Myocyte (in vitro differentiated cells): ENCODE data around the gene UGGT1. TPM values are rescaled to one million over a fixed set of nuclear protein-coding genes. Genes with fewer than 3 reads are reported as not detected.
"Not testable (repeated sequence)": the region's sequence is repeated elsewhere in the genome, so short reads cannot be mapped to it uniquely, and the experiment has no call there.

Experiments
- DNase-seq: peaks from one replicate; pipeline ENCODE4 v3.0.0-alpha.2; 2012; ENCODE audit warnings: low read depth
- total RNA-seq: library from RNA; depleted of rRNA; stranded (reverse); fragments of >200 nt; gene quantifications from 2 replicates; pipeline ENCODE4 v1.2.3, GENCODE V29; 2014

Gene UGGT1
- total RNA-seq, 1 donor from 2014 or later: 82.5 TPM

DNA sequence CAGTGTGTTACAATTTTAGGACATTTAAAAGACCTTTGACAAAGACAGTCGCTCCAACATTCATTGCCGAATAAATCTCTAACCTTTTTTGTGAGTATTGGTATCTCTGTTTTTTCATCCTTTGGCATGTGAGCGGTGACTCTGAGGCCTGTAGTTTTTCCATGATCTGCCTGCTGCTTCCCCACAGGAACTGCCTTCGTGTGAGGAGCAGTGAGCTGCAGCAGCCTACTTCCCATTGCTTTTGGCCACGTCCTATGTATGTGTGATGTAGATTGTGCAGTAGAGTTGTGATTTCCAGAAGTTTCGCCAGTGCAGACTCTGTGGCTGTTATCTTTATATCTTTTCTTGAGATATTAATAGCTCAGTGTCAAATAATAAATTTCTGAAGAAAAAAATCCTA is 79.8 kb downstream of the UGGT1 start:
- DNase-seq: no peak

DNA sequence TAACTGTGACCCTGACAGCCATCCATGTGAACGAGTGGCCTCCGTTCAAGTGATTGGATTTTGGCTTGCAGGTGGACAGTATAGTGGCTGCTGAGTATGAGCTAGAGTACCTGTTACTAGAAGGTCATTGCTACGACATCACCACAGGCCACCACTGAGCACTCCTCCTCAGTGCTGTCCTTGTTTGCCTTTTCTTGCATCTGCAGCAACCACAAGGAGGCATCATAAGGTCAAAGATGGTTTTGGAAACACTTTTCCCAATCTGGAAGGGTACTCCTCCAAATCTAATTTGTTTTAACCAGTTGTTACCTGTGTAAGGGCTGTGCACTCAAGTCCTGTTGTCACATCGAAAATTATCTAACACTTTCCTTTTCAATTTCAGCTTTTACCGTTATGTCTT is 81.2 kb downstream of the UGGT1 start:
- DNase-seq: peak; percentile 19

DNA sequence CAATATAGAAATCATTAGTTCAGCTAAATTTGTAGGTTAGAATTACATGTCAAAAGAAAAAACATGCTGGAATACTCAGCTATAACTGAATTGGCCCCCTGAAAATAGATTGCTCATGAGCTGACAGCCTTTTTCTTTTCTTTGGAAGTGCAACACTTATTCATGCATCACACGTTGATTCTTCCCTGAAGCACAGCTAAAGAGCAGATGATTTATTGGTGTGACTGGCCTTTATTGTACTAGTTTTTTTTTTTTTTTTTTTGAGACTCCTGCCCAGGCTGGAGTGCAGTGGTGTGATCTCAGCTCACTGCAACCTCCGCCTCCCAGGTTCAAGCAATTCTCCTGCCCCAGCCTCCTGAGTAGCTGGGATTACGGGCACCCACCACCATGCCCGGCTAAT is 83.1 kb downstream of the UGGT1 start:
- DNase-seq: not testable (repeated sequence)

DNA sequence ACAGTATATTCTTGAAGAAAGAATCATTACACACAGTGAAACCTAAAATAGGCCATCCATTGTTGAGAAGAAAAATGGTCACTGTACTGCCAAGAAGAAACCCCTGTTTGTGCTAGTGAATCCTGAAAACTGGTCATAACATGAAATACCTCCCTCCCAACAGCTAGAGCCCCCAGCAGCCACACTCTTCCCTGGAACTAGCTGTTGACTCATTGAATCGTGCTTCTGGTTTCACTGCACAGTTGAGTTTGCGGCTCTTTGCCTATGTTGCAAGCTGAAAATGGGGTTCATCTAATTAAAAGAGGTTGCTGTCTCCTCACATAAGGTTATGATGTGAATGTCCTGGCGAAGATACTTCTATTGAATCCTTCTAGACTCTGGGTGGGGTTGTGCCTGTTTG is 86.3 kb downstream of the UGGT1 start:
- no peak for DNase-seq

DNA sequence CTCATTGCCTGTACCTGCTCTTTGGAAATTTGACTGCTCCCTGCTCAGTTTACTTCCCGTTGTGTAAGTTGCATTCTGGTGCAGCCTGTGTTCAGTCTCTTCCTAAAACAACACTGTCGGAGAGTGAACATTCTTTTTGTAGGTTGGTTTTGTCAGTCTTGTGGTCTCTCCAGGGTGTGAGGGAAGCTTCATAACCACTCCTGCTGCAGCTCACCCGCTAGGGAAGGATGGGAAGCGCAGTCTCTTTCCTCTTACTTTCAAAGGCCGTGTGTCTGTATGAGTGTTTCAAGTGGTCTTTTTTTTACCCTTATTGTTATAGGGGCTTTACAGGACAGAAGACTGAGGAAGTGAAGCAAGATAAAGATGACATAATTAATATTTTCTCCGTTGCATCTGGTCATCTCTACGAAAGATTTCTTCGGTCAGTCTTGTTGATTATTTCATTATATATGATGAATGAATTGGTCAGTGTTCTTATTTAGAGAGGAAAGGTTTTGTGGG is 87.2 kb downstream of the UGGT1 start:
- DNase-seq: no peak

DNA sequence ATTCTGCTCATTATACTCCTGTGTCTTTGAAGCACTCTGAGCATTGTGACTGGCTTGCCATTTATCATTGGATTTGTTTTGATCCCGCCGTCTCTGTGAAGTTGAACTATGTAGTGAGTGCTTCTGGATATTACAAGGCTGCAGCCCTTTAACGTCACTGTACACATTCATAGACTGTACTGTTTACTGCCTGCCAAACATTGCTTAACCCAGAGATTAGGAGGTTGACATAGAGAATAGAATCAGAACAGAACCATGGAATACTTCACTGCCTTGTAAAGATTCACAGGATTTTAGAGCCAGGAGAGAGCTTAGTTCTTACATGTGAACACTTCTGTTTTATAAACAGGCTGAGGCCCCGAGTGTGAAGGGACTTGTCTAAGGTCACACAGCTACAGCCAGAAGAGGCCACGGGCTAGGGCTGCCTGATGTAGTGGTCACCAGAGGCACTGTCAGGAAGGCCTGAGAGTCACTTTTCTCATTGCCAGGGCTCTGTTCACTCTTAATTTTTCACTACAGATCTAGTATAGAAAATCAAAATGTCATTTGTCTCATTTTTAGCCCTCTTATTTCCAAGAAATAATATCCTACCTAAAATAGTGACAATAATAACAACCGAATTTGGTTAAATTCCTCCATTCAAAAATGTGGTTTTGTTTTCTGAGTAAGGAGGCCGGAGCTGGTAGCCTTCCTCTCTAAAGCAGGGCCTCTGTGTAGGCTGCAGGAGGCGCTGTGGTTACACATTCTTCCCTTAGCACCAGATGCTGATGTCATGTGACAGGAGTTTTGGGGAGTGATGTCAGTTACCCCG is 87.9 kb downstream of the UGGT1 start:
- peak; percentile 81 for DNase-seq

DNA sequence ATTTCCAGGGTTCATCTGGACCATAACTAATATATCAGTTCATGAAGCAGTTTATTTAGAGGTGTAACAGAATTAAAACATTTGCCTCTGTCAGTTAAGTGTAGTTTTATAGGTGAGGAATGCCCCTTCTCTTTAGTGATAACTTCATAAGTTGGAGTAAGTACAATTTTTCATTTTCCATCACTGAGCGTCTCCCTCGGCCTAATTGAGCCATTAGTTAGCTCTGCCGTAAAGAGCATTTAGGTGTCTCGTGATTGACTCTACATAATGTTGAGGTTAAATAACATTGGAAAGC is 88.4 kb downstream of the UGGT1 start:
- DNase-seq: no peak

DNA sequence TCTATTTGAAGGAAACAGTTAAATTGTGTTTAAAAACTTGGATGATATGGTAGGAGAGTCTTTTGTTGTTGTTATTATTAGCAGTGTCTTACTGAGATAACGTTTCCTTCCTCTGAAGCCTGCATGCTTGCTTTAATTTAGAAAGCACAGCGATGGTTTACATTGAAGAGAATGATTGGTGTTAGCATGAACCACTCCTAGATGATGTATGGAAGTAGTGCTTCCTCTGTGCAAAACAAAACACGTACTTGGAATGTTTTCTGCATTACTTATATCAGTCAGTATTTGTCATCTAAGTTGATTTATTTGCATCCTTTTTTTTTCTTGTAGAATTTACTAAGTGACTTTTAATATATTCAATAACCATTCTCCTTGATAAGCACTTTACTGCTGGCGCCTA is 89.0 kb downstream of the UGGT1 start:
- DNase-seq: no peak

DNA sequence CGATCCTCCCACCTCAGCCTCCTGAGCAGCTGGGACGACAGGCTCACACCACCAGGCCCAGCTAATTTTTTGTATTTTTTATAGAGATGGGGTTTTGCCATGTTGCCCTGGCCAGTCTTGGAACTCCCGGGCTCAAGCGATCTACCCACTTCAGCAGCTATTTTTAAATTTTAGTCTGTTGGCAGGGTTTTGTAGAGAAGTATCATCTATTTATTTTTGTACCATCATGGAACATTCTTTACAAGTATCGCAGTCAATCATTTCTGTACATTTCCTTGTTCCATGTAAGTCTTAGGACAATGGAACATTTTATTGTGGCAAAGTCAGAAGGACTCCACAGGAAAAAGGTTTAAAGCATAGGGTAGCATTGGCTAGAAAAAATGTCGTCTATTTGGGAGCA is 94.6 kb downstream of the UGGT1 start:
- no peak for DNase-seq

DNA sequence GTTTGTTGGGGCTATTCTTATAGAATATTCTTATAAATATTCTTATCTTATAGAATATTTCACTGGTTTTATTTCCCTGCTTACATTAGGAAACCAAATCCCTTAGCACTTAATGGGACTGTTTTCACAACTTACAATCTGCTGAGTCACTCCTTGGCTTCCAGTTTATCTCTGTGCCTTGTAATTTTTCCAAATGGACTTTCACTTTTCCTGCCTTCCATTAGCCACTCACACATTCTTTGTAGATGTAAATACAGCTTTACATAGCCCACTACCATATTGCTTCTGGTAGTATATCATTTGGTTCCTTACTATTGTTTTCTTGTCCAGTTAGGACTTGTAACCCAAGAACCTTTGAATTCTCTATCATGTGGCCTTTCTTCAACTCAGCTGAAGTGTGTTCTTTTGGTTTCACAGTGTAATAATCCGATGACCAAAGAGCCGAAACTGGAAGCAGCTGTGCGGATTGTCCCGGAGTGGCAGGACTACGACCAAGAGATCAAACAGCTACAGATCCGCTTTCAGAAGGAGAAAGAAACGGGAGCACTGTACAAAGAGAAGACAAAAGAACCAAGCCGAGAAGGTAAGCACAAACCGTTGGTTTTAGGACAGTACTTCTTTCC is 96.1 kb downstream of the UGGT1 start:
- peak; percentile 91 for DNase-seq

DNA sequence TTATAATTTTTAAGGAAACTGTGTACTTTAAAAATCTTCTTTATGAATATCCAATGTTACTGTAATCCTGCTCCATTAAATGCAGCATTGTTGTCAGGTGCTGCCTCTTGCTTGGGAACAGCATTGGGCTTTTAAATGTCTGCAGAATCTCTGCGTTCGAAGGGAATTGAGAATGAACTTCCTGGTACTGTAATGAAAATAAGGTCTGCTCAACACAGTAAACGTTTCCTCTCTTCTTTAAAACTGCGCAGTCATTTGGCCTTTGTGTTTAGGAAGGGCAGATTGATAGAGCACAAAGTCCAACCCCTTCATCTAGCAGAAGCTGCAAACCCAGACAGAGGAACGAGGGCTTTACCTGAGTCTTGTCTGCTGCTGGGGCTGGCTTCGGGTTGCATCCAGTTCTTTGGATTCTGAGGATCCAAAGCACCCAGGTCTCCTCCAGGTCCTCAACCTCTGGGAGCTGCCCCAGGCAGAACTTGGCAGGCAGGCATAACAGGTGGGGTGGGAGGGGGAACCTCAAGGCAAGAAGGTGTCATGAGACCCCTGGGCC is 104.5 kb downstream of the UGGT1 start:
- no peak for DNase-seq

DNA sequence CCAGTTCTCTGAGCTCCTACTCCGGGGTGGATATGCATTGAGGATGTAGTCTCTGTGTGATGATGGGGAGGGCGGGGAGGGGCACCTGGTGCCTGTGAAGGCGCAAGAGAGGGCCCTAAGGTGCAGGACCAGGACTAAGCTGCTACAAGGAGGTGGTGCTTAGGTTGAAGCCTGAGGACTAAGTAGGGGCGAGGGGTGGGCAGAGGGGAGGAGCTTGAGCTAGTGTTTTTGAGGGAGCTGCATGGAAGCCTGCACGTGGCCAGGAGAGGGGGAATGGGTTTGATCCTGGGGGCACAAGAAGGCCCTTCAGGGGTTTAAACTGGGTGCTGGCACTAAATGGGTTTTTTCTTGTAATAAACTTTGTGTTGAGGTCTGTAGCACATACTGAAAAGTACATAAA is 105.0 kb downstream of the UGGT1 start:
- no peak for DNase-seq

DNA sequence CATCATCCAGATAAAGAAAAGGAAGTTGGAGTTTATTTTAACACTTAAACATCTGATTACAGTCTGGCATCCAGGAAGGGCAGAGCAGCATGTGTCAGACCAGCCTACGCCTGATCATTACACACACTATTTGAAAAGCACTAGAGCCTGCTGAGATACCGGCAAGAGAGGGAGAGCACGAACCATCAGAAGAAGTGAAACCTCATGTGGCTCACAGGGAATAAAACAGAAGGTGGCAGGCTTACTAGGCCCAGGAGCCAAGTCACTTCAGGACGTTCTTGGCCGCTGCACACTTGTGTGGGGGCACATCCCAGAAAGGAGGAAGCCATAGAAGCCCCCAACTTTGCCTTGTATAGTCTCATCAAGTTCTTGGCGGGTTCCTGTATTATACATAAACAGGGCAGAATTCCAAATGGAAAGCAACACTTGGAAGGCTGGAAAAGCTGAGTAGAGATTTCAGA is 105.5 kb downstream of the UGGT1 start:
- no peak for DNase-seq

DNA sequence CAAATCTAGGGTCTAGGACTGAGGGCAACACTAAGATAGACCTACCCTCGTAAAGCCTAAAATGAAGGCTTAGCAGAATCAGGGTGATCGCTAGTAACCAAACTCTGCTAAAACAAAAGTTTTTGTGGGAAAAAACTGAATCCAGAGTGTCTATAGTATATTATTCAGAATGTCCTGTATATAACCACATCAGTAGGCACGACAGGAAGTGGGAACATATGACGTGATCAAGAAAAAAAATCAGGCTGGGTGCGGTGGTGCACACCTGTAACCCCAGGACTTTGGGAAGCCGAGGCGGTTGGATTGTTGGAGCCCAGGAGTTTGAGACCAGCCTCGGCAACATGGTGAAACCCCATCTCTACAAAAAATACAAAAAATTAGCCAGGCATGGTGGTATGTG is 106.1 kb downstream of the UGGT1 start:
- DNase-seq: no peak

DNA sequence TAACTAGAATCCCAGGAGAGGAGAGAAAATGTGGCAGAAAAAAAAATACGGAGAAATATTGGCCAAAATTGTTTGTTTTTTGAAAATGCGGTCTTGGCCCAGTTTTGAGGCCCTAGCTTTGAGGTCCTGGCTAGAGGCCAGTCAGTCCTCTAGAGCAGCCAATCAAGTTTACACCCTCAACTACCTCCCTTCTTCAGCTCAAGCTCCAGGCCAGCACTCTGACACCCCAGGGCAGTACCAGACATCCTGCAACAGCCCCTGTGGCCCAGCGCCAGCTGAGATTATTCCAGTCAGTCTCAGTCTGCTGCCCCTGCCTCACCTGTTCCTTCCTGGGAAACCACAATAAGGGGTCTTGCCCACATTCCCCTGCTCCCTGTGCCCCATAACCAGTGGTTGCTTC is 107.7 kb downstream of the UGGT1 start:
- DNase-seq: peak; percentile 26

DNA sequence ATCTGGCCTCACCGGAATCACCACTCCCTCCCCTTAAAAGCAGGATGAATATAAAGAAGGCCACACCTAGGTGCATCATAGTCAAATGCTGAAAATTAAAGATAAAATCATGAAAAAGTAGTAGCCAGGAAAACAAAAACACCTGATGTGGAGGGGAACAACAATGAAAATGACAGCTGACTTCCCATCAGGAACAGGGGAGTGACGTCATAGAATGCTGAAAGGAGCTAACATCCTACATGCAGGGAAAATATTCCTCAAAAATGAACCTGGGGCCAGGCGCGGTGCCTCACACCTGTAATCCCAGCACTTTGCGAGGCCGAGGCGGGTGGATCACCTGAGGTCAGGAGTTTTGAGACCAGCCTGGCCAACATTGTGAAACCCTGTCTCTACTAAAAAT is 108.1 kb downstream of the UGGT1 start:
- DNase-seq: no peak

DNA sequence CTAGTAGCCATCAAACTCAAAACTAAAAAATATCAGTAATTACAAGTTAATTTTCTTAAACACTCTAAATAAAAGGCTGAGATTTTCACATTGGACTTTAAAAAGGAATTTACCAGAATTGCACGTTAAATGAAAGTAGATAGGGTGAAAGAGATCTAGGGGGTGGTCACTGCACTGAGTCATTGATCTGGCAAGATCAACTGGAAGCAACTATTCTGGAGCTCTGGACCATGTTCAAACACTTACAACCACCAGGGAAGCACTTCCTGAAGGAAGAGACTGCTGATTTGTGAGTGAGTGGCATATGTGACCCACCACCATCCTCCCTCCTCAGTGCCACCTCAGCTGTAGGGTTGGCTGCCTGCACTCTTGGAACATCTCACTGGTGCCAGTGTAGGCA is 111.8 kb downstream of the UGGT1 start:
- no peak for DNase-seq

DNA sequence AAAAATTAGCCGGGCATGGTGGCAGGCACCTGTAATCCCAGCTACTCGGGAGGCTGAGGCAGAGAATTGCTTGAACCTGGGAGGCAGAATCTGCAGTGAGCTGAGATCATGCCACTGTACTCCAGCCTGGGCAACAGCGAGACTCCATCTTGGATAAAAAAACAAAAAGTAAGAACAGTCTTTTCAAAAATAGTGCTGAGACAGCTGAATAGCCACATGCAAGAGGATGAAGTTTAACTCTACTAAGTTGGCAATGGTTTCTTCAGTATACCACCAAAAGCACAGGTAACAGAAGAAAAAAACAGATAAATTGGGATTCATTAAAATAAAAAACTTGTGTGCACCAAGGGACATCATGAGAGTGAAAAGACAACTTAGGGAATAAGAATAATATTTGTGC is 115.2 kb downstream of the UGGT1 start:
- no peak for DNase-seq

DNA sequence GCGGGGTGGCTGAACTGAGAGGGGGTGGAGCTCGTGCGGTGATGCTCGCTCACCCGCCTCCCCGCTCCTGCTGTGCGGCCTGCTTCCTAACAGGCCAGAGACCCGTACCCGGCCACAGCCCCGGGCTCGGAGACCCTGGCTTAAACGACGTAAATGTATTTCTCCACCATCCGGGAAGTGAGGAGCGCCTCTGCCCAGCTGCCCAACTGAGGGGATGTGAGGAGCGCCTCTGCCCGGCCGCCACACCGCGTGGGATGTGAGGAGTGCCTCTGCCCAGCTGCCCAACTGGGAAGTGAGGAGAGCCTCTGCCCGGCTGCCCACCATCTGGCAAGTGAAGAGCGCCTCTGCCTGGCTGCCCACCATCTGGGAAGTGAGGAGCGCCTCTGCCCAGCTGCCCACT is 117.0 kb downstream of the UGGT1 start:
- no peak for DNase-seq

DNA sequence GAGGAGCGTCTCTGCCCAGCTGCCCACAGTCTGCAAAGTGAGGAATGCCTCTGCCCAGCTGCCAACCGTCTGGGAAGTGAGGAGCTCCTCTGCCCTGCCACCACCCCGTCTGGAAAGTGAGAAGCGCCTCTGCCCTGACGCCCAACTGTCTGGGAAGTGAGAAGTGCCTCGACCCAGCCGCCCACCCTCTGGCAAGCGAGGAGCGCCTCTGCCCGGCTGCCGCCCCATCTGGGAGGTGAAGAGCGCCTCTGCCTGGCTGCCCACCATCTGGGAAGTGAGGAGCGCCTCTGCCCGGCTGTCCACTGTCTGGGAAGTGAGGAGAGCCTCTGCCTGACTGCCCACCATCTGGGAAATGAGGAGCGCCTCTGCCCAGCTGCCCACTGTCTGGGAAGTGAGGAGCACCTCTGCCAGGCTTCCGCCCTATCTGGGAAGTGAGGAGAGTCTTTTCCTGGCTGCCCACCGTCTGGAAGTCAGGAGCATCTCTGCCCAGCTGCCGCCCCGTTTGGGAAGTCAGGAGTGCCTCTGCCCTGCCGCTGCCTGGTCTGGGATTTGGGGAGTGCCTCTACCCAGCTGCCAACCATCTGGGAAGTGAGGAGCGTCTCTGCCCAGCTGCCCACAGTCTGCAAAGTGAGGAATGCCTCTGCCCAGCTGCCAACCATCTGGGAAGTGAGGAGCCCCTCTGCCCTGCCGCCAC is 117.8 kb downstream of the UGGT1 start:
- DNase-seq: not testable (repeated sequence)

DNA sequence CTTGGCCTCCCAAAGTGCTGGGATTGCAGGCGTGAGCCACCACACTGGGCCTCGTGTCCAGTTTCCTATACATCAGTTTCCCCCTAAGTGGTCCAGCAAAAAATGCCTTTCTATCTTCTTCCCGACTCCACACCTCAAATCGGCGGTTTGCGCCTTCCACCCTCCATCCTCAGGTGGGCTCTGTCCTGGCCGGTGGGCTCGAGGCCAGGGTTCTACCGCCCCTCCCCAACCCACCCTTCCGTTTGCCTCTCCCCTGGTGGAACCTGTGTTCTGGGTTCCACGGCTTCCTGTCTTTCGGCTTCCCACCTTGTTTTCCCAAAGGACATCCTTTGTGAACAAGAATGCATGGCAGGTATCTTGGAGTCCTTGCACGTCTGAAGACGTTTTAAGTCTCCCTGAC is 123.3 kb downstream of the UGGT1 start:
- no peak for DNase-seq

DNA sequence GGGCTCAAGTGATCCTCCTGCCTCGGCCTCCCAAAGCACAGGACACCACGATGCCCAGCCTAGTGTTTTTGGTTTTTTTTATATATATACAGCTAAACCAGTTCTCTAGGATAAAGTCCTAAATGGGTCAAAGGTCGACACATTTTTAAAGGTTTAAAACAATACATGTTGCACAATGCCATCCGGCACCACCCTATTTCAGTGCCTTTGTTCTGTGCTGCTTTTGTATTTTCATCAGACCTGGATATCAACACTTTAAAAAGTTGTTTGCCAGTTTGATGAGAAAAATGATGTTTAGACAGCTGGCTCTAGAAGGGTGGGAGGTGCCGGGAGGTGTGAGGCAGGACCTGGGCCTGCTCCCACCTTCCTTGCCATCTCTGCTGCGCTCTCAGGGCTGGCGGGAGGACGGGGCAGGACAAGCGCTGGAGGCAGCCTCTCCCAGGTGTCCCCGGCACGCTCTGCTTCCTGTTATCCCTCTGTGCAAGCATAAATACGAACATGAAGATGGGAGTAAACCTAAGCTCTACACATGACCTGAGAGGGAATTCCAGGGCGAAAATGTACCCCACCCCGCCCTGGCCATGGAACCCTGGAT is 124.0 kb downstream of the UGGT1 start:
- DNase-seq: no peak
